NCI-H748 (cell line): ENCODE measurements around the gene MRPS6.

Experiments used
- DNase-seq: peaks from one replicate; lab custom pipeline; 2025; ENCODE audit not compliant: unreplicated experiment; lab: John Stamatoyannopoulos, UW

Gene MRPS6

DNA sequence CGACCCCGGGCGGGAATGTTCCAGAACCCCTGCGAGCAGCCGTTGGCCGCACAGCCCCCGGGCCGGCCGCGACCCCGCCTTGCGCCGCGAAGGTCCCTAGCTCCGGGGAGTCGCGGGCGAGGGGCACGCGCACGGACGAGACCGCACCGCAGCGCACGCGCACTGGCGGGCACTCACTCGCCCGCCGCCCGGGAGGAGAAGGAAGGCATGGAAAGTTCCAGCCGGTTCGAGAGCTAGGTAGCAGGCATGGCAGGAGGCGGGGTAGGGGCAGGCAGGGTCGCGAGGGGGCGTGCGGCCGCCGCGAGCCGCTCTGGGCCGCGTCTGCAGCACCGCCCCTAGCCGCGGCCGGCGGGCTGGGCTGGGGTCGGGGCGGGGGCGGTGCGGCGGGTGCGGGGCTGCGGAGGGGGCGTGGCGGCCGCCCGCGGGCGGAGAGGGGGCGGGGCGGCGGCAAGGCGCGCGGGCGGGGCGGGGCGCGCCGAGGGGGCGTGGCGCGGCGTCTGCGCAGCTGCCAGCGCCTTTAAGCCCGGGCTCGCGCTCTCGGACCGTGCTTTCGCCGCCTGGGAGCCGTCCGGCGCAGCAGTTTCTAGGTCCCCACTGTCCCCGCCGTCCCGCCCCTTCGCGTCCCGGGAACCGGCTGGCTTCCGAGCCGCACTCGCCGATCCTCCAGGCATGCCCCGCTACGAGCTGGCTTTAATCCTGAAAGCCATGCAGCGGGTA lies at the start of gene MRPS6, which contains the start of gene SLC5A3:
Gene MRPS6 (plus strand): TSS at position 547 of the 717 bp plus-strand sequence. CDS start 123 bp downstream, at position 670.
Gene SLC5A3 (plus strand): TSS at position 547 of the 717 bp plus-strand sequence. CDS start 21,621 bp downstream, outside the sequence.
- peak; percentile 87 for DNase-seq

DNA sequence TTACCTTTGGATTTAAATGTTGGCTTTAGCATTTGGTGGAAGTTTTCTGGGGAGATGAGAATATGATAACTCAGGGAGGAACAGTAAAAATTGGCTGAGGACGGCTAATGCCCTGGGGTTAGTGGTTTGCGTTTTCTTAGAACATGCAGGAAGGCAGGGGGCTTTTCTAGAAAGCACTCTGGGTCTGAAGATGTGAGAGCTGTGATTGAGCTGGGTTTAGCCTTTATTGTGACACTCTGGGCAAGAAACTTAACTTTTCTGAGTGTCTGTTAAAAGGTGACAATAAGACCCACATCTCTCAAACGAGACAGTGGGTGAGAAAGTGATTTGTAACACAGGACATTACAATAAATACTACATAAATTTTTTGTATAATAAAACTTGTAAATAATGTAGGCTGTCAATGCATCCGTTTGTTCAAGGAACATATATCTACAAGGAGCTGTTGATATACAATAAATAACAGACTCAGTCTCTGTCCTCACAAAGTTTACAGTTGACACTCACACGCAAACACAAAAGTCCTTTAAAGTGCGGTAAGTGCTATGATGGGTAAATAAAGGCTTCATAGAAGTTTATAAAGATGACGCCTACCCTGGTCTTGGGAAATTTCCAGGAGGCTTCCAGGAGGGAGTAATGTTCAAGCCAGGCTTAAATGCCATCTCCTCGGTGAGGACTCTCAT lies 49.5 kb upstream of the MRPS6 start:
- no peak for DNase-seq

DNA sequence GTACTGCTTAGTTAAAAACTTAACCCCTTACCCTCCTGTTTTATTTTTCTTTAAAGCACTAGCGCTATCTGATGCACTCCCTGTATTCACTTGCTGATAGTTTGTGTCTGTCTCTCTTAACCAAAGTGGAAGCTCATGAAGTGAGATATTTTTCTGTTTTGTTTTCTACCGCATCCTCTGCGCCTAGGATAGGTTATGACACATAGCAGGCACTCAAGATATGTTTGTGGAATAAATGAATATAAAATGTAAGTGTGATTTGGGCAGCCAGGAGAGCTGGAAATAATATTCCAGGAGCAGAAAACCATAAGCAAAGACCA lies 49.0 kb upstream of the MRPS6 start:
- no peak for DNase-seq

DNA sequence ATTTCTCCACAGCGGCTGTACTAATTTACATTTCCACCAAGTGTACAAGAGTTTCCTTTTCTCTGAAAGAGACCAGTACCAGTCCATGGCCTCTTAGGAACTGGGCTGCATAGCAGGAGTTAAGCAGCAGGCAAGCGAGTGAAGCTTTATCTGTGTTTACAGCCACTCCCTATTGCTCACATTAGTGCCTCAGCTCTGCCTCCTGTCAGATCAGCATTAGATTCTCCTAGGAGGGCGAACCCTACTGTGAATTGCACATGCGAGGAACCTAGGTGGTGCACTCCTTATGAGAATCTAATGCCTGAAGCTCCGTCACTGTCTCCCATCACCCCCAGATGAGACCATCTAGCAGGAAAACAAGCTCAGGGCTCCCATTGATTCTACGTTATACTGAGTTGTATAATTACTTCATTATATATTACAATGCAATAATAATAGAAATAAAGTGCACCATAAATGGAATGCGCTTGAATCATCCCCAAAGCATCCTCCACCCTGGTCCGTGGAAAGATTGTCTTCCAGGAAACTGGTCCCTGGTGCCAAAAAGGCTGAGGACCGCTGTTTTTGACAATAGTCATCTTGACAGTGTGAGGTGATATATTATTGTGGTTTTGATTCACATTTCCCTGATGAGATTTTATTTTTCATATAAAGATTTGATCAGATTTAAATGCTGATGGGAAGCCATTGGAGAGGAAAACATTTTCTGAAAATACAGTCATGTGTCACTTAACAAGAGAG lies 45.5 kb upstream of the MRPS6 start:
- DNase-seq, result no peak

DNA sequence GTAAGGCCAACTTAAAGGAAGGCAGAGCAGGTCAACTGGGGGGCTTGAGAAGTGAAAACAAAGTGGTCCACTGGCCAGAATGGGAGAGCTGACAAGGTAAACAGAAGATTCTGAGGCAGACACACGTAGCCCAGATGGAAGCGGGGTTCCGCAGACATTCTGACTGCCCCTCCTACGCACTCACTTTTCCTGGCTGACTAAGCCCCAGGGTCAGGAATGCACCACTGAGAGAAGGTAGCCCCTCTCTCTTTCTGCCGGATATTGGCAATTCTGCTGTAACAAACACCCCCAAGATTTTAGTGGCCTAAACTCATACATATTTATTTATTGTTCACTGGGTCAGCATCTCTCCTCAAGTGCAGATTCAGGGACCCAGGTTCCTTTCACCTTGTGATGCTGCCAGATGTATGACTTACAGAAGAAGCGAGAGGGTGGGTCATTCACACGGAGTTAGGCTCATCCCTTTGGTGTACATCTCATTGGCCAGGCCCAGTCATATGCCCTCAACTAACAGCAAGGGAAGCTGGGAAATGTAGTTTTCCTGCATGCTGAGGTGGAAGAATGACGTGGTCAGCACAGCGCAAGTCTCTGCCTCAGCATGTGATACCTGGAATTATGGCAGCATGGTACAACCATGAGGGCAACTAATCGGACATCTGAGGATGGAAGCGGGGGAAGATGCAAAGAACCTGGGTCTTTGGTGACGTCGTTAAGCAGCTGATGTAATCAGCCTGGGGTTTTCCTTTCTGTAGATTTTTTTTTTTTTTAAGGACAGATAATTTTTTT lies 43.4 kb upstream of the MRPS6 start:
- DNase-seq, result peak; percentile 21

DNA sequence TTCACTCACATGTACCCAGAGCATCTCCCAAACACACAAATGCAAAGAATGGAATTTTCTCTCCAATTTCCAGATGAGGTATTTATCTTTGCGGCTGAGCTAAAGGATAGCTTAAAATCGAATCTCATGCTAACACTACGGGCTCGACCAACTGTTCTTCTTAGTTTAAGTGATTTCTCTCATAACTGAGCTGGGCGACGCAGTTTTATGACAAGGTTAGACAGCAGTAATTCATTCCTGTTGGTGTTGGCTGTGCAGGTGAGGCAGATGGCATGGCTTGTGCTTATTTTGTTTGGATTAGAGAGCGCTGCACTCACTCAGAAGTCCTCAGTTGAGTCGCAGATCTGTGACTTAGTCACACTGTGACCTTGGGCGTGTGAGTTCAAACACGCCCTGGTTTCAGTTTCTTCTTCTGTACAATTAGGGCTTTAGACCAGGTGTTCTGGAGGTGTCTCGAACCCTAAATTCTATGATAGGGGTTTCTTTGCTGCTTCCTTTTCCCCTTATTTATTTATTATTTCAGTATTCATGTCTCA lies 41.5 kb upstream of the MRPS6 start:
- DNase-seq, result peak; percentile 10

DNA sequence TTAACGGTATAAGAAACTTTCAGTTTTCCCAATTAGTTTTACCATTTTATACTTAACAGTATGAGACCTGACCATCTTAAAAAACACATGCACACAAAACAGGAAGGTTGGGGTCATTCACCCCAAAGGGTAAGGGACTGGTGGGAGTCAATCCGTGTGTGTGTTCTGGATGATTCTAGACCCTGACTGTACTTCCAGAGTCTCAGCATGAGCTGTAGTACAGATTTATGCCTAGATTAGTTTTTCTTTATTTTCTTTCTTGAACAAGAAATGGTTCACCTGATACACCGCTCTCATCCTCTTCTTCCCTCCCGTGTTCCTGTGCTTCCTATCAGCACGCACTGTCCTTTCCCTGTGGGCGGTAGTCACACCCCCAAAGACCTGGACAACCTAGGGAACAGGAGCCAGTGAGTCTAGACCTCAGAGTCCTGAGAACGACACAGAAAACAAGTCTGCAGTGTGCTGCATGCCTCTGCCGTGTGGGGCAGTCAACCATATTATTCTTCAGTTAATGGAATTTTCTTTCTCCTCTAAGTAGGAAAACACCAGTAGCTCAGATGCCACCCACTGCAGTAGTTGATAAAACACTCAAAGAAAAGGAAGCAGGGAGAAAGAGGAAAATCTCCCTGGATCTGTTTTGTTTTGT lies 38.9 kb upstream of the MRPS6 start:
- no peak for DNase-seq

DNA sequence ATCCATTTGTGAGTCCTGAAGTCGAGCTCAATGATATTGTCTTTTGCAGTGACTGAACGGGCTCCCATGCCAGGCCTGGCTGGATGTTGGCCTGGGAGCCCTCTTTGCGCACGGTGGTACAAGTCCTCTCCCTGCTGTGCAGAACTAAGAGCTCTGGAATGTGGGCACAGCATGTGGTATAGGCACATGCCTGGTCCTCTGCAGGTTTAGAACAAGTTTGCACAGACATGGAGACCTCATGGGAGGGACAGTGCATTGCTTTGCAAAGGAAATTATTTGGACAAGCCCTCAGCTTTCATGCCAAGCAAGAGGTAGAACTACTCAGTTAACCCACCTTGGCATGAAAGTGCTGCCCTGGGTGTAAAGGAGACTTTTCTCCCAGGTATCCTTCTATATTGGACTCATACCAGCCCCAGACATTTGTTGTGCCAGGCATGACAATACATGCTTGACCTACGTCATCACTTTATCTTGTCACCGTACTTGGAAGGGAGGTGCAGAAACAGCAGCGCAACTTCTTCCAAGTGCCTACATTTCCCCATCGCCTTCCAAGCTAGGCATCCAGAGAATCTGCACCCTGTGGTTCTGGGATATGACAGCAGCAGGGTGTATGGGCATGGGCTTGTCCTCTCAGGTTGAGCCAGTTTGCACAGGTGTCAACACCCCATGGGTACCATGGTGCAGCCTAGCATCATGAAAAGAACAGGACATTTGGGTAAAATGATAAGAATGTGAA lies 37.6 kb upstream of the MRPS6 start:
- no peak for DNase-seq

DNA sequence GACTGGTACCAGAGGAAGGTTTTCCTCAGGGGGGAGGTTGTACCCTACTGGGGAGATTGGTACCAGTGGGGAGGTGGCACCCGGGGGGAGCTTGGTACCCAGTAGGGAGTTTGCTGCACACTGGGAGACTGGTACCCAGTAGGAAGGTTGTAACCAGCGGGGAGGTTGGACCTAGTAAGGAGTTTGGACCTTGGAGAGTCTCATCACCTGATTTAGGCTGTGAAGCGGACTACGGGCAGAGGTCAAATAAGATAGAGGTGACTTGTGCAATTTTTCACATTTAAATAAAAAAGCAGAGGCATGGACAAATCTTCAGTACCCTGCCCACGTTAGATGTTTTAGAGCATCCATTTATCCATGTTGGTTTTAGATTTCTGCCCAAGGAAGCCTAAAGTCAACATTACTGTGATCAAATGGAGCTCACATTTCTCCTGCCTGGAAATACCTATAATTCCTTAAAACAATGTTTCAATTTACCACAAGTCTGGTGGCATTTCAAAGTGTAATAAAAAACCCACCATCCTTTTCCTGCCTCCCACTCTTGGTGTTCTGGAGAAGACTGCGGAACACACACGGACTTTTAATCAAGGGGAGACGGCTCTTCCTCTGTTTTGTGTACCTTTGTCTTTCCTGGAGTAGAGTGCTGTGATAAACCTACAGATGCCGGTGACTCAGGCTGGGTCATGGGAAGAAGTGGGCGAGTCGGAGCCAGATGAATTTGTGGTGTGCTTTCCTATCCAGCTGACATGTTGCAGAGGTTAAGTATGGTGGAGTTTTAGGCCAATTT lies 36.2 kb upstream of the MRPS6 start:
- no peak for DNase-seq

DNA sequence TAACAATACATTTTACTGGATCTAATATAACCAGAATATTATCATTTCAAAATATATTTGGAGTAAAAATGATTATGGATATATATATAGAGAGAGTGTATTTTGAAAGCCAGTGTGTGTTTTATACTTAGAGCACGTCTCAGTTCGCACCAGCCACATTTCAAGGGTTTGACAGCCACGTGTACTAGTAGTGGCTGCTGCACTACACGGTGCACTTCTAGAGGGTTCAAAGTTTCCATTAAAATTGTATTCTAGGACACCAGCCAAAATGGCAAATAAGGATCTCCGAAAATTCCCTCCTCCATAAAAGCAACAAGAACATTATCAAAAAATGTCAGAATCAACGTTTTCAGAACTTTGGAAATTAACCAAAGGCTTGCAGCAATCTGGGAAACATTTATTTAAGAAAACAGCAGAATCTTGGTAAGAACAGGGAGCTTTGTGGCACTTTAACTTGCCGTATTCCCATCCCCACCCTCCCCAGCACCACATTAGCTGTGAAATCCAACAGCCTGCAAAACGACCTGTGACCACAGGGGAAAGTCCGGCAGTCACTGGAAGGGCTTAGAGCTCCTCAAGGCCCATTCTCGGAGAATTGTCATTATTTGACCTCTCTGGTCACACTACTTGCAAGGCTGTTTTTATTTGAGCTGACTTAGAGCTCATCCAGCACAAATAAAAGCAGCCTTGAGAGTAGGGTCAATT lies 33.5 kb upstream of the MRPS6 start:
- DNase-seq, result no peak

DNA sequence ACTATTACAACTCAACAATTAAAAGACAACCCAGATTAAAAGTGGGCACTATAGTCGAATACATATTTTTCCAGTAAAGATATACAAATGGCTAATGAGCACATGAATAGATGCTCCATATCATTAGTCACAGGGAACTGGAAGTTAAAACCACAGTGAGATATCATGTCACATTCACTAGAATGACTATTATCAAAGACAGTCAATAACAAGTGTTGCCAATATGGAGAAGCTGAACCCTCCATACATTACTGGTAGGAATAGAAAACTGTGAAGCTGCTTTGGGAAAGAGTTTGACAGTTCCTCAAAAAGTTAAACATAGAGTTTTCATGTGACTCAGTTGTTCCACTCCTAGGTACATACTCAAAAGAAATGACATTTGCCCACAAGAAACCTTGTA lies 30.6 kb upstream of the MRPS6 start:
- no peak for DNase-seq

DNA sequence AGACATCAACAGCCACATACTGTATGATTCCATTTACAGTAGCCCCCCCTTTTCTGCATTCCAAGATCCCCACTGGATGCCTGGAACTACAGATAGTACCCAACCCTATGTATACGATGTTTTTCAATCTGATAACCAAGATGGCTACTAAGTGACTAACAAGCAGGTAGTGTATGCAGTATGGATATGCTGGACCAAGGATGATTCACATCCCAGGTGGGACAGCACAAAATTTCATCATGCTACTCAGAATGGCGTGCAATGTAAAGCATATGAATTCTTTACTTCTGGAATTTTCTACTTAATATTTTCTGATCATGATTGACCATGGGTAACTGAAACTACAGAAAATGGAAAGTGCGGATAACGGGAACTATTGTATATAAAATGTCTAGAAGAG lies 30.0 kb upstream of the MRPS6 start:
- no peak for DNase-seq

DNA sequence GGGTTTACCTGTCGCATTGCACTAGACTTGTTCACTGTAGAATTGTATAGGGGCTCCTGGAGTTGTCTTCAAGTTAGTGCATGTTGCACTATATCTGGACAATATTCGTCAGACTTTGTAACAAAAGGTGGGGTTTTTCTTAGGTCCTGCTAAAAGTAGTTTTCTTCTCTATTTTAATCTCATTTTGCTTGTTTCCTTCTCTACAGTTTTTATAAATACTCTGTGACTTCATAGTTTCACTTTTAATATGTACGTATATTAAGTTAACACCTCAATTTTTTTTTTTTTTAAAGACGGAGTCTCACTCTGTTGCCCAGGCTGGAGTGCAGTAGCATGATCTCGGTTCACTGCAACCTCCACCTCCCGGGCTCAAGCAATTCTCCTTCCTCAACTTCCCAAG lies 26.5 kb upstream of the MRPS6 start:
- no peak for DNase-seq

DNA sequence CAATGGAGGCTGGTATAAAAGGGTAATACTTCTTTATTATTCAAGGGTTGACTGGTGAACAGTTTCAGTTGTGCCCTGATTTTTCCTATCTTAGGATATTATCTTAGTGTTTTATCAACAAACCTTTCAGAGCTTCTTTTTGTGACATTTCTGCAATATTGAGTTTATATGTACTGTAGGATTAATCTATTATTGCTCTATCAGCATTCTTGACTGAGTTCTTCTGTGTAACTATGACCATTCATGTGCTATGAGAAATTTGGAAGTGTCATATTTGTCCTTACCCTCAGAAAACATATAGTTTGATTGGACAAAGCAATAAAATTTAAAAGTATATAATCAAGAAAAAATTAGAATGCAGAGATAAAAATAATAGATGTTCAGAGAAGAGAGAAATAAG lies 25.5 kb upstream of the MRPS6 start:
- DNase-seq, result no peak

DNA sequence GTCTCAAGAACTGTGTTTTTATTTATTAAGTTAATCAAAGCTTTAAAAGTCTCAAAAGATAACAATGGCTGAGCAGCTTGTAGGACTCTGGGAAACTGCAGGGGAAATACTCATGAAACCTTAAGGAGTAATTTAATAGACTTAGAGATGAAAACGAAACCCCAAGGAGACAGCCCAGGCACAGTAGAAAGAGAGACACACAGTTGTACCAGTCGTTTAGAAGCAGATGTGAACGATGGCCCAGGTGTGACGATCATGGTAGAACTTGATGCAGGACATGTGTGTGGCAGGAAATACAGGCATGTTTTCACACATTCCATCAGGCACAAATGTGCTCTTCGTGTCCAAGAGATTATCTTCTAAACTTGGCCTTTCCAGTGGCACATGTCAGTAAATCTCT lies 21.2 kb upstream of the MRPS6 start:
- DNase-seq, result no peak

DNA sequence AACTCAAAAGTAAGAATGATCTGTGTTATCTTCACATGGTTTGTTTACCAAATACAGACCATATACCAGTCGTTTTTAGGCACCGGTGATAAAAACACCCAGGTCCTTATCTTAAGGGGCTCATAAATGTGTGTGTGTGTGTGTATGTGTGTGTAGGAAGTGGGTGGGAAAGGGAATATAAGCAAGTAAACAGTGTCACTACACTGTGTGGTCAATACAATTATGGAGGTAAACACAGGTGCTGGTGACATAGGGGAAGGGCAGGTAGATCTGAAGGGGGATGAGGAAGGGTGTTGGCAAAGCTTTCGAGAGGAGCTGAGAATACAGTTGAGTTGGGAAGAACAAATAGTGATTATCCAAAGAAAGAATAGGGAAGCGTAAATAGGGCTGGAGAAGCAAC lies 19.1 kb upstream of the MRPS6 start:
- peak; percentile 97 for DNase-seq

DNA sequence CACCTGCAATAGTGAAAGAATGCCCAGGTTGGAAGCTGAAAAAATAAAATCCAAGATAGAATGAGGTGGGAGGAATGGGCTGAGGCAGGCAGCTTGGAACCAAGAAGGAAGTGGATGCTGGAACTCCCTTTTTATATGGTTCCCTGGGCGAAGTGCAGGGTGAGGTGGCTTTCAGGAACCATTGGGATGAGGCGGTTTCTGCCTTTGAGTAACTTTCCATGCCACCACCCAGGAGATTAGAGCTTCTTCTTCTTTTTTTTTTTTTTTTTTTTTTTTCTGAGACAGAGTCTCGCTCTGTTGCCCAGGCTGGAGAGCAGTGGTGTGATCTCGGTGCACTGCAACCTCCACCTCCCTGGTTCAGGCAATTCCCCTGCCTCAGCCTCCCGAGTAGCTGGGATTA lies 17.8 kb upstream of the MRPS6 start:
- no peak for DNase-seq

DNA sequence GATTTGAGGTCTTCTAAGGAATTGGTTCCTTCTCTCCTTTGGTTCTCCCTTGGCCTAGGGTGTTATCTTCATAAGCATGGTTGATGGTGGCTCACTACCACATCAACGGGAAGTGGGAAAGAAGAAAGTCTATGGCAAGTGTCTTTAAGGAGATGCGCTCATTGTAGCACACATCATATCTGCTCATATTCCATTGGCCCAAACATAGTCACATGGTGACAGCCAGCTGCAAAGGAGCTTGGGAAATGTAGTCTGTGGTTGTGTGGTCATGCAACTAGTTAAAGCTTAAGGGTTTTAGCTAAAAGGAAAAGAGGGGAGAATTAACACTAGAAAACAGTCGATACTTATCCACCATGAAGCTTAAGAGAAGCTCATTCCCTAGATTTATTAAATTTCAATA lies 11.4 kb upstream of the MRPS6 start:
- DNase-seq, result no peak
